GOT3 (cell line): ENCODE data around the gene GPX2.

Experiments used
- DNase-seq: peaks from one replicate; lab custom pipeline; 2025; ENCODE audit warnings: mixed read lengths; lab: John Stamatoyannopoulos, UW

GPX2 gene

DNA sequence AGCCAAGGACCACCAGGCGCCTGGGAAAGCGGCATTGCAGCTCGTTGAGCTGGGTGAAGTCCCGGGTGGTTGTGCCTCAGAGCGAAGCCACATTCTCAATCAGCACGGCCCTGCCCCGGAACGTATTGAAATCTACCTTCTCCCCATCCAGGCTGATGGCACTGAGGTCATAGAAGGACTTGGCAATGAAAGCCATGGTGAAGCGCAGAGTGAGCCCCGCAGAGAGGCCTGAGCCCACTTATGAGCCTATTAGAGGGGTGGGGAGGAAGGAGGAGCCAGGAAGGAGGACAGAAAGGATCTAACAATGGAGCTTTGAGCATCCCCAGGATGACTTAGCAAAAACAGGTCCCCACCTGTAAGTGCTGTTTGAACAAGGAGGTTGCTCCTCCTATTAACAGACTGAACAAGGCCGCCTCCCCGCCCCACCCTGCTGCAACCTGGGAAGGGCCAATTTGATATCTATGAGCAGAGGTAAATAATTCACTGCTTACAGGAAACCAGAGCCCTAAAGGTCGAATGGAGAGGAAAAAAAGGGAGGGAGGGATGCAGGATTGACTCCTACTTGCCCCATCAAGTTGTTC is at the start of gene GPX2:
Gene GPX2 (minus strand): TSS at position 215 of the 581 bp plus-strand sequence. CDS start 19 bp downstream, at position 196.
- DNase-seq = no peak

DNA sequence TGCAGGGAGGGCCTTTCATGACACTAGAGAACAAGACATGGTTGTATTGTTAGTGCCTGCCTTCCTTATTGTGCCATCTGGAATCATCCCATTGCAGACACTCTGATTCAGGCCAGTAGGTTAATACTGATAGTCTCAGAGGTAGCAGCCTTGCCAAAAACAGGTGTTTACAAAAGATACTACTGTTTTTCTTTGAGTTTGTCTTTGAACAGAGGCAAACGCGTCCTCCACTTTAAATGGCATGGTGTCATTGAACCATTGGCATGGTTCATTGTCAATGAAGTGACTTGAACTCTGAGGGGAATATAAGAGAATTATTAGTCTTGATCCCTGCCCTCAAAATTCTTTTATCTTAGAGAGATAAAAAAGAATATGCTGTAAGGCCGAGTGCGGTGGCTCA is 48.4 kb upstream of the GPX2 start:
- DNase-seq = no peak

DNA sequence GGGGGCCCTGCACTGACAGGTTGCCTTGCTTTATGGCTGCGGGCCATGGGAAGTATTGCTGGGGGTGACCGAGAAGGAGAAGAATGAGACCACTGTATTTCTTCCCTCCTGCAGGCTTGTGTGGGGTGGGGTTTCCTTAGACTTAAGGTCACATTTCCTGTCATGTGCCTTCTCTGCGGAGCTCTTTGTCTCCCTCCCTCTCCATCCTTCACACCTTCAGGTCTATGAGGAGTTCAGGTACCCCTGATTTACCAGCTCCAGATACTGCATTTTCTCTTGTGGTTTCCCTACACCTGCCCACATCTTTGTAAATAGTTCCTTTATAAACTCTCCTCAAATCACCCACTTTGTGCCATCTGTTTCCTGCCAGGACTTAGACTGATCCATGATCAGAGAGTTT is 47.8 kb upstream of the GPX2 start:
- DNase-seq = no peak

DNA sequence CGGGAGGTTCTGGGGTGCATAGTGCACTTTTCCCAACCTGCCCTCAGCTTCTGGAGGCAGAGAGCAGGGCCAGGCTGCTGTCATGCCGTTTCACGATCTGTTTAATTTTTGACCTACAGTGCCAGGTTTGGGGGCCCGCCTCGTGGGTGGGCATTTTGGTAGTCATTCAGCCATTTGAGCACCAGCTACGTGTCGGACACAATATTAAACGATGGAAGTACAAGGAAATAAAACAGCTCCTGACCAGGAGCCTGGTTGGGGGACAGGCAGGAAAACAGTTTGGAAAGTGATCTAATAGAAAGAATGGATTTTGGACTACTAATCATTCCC is 44.9 kb upstream of the GPX2 start:
- no peak for DNase-seq

DNA sequence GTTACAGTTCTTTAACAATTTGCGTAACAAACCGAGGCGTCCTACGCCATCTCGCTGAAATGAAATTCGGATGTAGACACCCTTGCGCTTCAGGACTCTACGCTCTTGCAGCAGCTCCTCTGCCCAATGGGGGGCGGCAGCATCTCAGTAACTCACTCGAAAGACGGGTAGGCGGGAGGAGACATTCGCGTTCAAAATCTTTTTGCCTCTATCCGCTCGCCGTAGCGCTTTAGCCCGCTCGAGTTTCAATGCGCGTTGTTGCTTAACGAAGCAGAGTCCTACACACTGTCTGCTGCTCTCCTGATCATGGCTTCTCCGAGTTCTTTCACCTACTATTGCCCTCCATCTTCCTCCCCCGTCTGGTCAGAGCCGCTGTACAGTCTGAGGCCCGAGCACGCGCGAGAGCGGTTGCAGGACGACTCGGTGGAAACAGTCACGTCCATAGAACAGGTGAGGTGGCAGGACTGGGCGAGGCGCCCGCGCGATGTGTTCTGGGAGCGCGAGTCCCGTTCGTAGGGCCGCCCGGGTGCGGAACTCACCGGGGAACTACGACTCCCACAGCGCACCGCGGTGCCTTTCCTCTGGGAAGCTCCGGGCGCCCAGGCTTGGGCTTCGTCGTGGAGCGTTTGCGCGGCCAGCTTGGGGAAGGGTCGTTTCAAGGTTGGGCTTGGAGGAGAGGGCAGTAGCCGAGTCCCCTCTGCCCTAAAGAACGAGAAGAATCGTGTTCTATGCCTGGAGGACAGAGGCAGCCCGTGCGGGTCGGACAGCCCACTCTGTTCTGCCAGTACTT is 44.3 kb upstream of the GPX2 start, which contains the start of gene FNTB:
Gene FNTB (plus strand): TSS at position 248 of the 790 bp plus-strand sequence. CDS start 59 bp downstream, at position 307.
- peak; percentile 71 for DNase-seq

DNA sequence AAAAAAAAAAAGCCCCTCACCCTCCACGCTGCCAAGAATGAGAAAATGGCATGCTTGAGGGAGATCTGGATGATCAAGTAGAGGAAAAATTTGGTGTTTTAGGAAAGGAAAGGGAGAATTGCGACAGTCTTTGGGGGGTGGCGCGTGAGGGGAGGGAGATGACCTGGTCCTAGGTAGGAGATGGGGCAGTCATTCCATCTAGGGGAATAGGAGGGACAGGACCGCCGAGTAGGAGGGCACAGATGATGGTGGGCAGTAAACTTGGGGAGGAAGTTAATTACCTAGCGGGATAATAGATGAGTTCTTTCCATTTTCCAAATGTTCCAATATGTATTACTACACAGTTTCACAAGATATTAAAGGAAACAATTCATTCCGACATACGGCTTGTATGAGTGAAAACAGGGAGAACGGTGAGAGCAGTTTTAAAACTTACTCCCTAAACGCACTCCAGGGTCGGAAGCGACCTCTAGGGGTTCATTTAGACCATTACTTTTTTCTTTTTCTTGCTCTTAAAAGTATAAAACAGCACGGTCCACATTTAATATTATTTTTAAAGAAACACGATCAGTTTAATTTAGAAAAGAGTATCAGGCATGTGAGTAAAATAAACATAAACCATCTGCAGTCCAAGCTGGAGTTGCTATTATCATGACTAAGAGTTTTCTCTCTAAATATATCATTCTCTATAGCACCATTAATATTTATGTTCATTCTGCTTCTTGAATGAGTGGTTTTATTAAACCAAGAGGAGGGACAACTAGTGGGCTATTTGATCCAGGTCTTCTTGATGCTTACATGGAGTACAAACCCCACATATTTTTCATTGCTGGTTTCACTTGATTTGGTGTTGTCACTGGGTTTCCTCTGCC is 41.1 kb upstream of the GPX2 start:
- DNase-seq = no peak

DNA sequence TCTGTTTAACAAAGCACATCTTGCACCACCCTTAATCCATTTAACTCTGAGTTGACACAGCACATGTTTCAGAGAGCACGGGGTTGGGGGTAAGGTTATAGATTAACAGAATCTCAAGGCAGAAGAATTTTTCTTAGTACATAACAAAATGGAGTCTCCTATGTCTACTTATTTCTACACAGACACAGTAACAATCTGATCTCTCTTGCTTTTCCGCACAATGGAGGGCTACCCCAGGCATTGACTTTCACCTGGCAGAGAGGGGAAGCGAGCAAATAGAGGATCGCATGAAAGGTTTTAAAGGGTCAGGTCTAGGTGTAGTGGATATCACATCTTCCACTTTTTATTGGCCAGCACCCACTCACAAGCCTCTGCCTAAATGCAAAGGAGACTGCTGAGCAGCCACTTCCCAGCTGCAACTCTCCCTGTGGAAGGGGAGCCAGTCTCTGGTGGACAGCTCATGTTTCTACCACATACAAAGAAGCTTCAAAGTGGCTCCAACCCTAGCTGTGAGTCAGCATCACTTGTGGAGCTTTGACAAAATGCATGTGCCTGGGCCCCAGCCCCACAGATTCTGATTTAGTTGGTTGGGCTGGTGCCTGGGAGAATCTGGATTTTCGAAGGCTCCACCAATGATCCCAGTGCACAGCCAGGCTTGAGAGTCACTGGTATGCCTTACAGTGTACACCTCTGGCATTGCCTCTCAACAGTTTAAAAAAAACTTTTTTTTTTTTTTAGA is 37.0 kb upstream of the GPX2 start:
- DNase-seq = no peak

DNA sequence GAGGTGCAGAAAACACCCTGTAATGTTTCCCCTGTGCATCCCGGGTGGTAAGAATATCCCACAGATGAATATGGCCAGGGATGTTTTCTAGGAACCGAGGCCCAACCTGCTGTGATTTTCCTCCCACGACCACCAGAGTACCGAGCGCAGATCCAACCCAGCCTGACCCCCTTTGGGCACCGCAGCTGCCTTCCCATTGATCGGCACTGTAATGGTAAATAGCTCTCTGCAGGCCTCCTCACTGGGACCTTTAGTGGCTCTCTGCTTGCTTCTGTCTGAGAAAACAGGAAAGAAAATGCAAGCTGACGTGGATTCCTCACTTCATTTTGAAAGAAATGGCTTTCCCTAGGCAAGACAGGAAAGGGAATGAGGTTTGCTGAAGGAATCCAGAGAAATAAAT is 32.0 kb upstream of the GPX2 start:
- no peak for DNase-seq

DNA sequence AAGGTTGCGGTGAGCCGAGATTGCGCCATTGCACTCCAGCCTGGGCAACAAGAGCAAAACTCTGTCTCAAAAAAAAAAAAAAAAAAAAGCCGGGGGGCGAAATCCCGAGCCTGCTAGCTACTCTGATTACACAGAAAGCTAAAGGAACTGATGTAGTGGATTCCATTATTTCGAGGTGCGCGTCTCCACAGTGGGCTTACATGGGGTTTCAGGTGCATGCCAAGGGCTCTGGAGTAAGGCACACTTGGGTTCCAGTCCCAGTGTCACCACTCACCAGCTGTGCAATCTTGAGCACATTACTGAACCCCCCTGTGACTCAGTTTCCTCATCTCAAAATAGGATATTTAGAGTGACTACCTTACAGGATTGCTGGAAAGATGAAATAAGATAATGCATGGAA is 31.3 kb upstream of the GPX2 start:
- no peak for DNase-seq

DNA sequence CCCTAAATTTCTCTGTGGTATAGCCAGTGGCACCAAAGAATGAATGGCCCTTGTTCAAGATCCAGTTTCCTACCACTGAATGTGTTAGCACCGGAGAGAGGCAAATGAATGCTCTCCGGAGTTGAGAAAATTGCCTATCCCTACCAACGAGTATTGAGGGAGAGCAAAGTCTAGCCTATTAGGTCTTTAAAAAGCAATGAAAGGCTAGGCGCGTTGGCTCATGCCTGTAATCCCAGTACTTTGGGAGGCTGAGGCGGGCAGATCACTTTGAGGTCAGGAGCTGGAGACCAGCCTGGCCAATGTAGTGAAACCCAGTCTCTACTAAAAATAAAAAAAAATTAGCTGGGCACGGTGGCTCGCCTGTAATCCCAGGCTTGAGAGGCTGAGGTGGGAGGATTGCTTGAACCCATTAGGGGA is 30.5 kb upstream of the GPX2 start:
- DNase-seq = no peak

DNA sequence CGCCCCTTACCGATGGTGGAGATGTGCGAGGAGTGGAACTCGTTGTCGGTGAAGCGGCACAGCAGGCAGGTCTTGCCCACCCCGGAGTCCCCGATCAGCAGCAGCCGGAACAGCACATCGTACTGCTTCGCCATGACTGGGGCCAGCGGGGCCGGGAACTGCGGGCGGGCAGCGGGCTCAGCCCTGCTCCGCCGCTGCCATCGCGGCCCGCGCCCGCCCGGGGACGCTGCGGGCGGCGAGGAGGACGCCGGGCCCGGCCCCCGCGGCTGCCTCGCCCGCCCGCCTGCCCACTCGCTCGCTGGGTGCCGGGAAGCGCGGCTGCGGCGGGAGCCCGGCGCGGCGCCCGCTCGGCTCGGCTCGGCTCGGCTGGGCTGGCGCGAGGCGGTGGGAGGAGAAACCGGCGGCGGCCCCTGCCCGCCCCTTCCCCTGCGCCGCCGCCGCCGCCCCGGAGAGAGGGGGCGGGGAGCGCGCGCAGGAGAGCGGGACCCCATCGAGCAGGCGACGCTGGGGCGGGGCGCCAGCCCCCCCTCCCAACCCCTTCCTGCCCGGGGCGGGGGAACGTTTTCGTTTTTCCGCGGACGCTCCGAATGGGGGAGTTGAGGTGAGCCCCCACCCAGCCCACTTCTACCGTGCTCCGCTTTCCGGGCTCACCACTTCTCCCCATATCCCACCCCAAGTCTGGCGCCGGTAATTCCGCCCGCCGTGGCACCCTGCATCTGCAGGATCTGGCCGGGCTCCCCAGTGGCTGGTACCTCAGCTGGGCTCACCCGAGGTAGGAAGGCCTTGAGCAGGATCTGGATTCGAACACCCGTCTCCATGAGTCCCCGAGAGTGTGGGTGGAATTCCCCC is 29.6 kb upstream of the GPX2 start, which contains the start of gene RAB15:
Gene RAB15 (minus strand): TSS at position 394 of the 849 bp plus-strand sequence. CDS start 260 bp downstream, at position 134.
- DNase-seq = no peak

DNA sequence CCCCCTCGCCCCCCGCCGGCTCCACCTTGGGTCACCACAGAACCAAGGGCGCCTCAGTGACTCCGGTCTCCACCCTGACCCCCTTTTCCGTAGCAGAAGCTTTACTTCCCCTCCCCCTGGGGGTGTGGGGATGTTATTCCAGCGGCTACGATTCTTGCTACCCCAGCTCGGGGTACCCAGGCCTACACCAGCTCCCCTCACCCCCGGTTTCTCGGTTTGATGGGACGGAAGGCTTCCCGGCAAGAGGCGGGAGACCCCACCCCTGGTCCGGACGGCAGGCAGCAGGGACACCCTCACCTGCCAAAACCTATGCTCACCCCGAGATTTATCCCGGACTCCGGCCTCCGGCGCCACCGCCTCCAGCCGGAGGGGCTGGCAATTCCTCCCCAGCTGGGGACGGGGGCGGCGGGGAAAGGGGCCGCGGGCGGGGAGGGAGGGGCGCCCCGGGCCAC is 29.0 kb upstream of the GPX2 start:
- DNase-seq = no peak

DNA sequence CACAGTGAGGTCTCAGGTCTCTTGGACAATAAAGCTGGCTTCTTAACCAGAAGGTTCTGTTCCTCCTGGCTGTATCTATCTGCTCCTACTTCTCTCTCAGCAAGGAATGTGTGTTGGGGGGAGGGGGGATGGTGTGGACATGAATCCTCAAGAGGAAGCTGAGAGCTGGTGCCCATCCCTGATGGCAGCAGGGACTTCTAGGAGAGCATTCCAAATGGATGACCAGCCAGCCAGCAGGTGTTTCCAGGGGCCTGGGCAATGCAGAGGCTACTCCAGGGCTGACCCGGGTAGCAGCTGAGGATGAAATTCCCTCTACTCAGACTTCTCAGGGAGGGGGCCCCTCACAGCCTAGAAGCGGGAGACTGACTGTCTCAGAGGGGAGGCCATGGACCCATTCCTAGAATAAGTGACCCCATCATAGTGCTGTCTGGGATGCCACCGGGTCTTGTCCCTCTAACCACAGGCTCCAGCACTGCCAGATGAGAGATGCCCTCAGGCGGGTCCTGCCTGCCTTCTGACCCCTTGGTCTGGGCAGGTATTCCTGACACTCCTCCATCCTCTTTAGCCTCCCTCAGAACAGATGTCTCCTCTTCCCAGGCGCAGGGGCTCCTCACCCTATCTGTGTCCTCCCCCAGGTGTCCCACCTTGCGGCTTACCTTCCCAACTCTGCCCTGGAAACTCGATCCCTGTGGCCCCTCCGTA is 28.4 kb upstream of the GPX2 start:
- no peak for DNase-seq

DNA sequence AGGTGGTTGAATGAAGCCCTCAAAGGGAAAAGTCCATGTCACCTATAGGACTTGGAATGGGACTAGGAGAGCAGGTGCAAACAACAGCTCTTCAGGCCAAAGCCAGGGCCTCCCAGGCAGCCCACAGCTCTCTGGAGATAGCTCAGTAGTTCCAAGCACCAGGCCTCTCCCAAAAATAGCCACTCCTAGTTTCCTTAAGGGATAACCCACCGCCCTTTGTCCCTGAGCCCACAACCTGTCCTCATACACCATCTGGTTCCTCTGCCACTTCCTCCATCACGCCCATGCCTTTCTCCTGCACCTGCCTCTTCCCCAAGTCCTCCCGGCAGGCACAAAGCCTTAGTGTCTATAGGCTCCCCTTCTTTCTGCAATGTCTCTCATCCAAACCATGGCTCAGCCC is 27.5 kb upstream of the GPX2 start:
- no peak for DNase-seq

DNA sequence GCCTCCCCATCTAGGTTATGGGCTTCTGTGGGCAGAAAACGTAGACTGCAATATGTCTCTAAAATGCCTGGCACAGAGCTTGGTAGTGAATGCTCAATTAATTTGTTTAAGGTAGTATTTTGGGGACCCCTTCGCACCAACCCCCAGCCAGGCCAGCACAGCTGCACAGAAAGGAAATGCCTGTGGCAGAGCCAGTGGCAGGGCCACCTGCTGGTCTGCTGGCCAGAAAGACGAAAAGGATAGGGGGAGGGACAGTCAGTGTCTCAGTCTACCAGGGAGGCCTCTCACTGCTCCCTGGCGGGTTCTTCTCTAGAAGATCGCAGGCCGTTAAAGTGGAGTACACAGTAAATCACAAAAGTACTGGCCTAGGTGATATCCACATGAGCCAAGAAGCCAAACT is 26.1 kb upstream of the GPX2 start:
- DNase-seq = no peak

DNA sequence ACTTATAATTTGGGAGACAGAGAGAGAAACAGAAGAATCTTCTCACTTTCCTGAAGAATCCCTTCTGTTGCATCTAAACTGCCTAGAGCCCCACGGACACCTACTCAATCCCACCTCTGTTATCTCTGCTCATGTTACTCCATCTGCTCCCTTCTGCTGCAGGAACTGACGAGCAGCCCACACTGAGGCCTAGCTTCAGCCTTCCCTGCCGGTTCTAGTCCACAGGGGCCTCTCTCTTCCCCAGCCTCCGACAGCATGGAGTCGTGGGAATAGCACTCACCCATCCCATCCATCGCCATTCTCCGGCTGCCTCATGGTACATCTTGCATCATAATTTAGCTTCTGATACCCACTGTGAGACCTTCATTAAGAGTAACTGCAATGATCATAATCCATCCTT is 25.6 kb upstream of the GPX2 start:
- no peak for DNase-seq

DNA sequence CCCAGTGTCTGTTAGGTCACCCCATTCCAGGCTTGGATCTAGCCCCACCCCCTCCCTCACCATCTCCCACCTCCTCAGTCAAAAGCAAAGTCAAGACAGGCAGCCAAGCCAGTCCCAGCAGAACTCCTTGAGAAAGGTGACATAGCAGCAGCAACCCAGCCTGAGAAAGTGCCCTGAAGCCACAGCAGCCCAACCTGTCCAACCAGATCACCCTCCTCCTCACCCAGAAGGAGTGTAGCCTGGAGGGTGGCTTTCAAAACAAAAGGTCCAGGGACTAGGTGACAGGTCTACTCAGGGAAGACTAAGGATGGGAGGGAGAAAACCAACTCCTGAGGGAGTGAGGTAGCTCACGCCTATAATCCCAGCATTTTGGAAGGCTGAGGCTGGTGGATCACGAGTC is 24.4 kb upstream of the GPX2 start:
- no peak for DNase-seq

DNA sequence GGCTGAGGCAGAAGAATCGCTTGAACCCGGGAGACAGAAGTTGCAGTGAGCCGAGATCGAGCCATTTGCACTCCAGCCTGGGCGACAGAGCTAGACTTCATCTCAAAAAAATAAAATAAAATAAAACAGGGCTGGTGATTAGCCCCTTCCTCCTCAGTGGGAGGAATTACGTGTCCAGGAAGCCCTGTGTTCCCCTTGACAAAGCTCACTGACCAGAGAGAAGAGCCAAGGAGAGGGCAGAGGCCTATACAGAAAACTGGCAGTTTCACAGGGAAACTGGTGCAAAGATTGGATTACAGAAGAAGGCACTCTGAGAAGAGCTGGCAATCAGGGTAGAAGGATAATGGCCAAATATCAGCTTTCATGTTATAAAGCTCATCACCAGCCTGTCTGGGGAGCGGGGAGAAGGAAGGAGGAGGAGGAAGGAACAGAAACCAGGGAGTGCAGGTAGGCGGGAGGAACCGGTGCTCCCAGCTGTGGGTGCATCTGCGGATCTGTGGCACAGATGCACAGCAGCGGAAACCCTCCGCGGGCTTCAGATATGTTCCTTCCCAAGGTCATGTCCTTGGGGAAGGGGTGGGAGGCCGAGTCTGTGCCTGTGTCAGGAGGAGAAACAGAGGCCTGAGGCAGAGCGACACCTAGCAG is 22.9 kb upstream of the GPX2 start:
- DNase-seq = no peak

DNA sequence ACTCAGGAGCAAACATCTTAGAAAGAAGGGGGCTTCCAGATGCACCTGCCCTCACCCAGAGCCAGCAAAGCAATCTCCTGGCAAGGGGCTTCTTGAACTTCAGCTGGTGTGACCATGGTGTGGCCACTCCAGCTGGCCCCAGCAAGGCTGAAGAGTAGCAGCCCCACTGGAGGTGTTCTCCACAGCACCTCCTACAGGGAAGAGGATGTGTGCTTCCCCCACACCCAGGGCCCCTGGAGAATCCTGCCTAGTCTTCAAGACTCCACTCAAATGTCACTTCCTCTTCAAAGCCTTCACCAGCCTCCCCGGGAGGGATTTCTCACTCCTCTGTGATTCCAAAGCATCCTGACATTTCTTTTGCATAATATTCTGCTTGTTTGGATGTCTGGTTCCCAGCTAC is 21.1 kb upstream of the GPX2 start:
- DNase-seq = no peak

DNA sequence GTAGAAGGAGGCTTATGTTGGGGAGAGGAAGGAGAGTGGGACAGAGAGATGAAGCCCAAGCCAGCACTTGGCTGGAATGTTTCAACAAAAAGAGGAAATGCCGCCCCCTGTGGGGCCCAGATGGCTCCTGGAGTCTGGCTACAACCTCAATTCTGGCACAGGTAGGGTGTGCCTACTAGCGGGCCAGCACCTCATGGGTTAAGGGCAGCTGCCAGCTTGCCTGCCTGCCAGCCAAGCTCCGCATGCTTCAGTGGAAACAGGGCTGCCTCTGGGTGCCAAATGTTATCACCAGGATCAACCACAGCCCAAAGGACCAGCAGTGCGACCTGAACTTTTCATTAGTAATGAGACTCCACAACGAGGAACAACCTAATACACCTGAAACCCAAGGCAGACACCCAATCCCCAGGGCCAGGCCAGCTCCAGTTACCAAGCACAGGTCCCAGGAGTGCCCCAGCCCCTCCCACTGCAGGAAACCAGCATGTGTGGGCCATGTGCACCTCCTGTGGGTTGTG is 18.3 kb upstream of the GPX2 start:
- no peak for DNase-seq
